ENCODE data around the gene CNNM2. TPM values are rescaled to one million over a fixed set of nuclear protein-coding genes. Genes with fewer than 3 reads are reported as not detected.

Gene CNNM2
- total RNA-seq, 1 experiment from 2014 or later, result 16.1 TPM

GRCh38 chr10:102876747-102877153 lies 41.3 kb upstream of the CNNM2 start:
- H3K4me1 Mint-ChIP-seq (ENCODE audit: low read depth, unreplicated experiment), result no peaks in the 10 kb centered on the region
- ChIA-PET POLR2A (no interaction called here), CTCF (interaction anchor here (0.6 kb wide), 1 partner anchor 33 kb away, joined by 3 read pairs; no protein-coding TSS in a partner anchor)
- H3K4me3 Mint-ChIP-seq (ENCODE audit: unreplicated experiment), result no peak overlapping the region
- Histone ChIP-seq H3K27me3 (replicated peaks; ENCODE audit: control insufficient read depth, insufficient read depth, low read length) (no peaks in the 10 kb centered on the region), H3K36me3 (ENCODE audit: control insufficient read depth, insufficient read depth, low read length) (no peaks in the 10 kb centered on the region), H3K4me3 (ENCODE audit: low read depth, low read length) (no peak overlapping the region), H3K9me3 (no peaks in the 10 kb centered on the region), H3K4me1 (no peaks in the 10 kb centered on the region)
- intact Hi-C loops (cut with micrococcal nuclease; ENCODE audit: unreplicated experiment), result no loop called here
- no peaks in the 10 kb centered on the region for H3K9me3 Mint-ChIP-seq (ENCODE audit: unreplicated experiment)
- no peak overlapping the region for H3K27ac Mint-ChIP-seq (ENCODE audit: unreplicated experiment)
- TF ChIP-seq CTCF (IDR thresholded peaks at IDR 0.05; ENCODE audit: insufficient read depth in 1 of 2, low read depth in 1 of 2, low read length in 1 of 2, severe bottlenecking in 1 of 2, unreplicated experiment in 1 of 2), result no peak
- no peaks in the 10 kb centered on the region for H3K36me3 Mint-ChIP-seq (ENCODE audit: insufficient read depth, unreplicated experiment)
- no TSS peak for BruUV-seq (replicated peaks)
- no peaks in the 10 kb centered on the region for H3K27me3 Mint-ChIP-seq (ENCODE audit: insufficient read depth, unreplicated experiment)
- DNase-seq, result no peak

- no peaks in the 10 kb centered on the region for H3K9me3 ChIP-seq
- intact Hi-C loops (cut with micrococcal nuclease; ENCODE audit: unreplicated experiment), result no loop called here
- H3K27me3 ChIP-seq (replicated peaks; ENCODE audit: control insufficient read depth, insufficient read depth, low read length), result no peaks in the 10 kb centered on the region
- ChIA-PET CTCF (no interaction called here), POLR2A (no interaction called here)
- Mint-ChIP-seq H3K9me3 (ENCODE audit: unreplicated experiment) (no peaks in the 10 kb centered on the region), H3K36me3 (ENCODE audit: insufficient read depth, unreplicated experiment) (no peaks in the 10 kb centered on the region), H3K27me3 (ENCODE audit: insufficient read depth, unreplicated experiment) (no peaks in the 10 kb centered on the region), H3K4me3 (ENCODE audit: unreplicated experiment) (no peak overlapping the region), H3K4me1 (ENCODE audit: low read depth, unreplicated experiment) (no peaks in the 10 kb centered on the region), H3K27ac (ENCODE audit: unreplicated experiment) (no peak overlapping the region)
- H3K4me3 ChIP-seq (ENCODE audit: low read depth, low read length), result no peak overlapping the region
- H3K36me3 ChIP-seq (ENCODE audit: control insufficient read depth, insufficient read depth, low read length), result no peaks in the 10 kb centered on the region
- DNase-seq, result no peak
- no peak for TF ChIP-seq CTCF (IDR thresholded peaks at IDR 0.05; ENCODE audit: insufficient read depth in 1 of 2, low read depth in 1 of 2, low read length in 1 of 2, severe bottlenecking in 1 of 2, unreplicated experiment in 1 of 2)
- no peaks in the 10 kb centered on the region for H3K4me1 ChIP-seq
- BruUV-seq (replicated peaks), result no TSS peak
These were observed 39.5 kb upstream of the CNNM2 start for GRCh38 chr10:102878629-102879028.

GRCh38 chr10:102880256-102880655 lies 37.8 kb upstream of the CNNM2 start:
- Mint-ChIP-seq H3K36me3 (ENCODE audit: insufficient read depth, unreplicated experiment) (no peaks in the 10 kb centered on the region), H3K27ac (ENCODE audit: unreplicated experiment) (no peak overlapping the region), H3K9me3 (ENCODE audit: unreplicated experiment) (no peaks in the 10 kb centered on the region), H3K4me3 (ENCODE audit: unreplicated experiment) (no peak overlapping the region), H3K4me1 (ENCODE audit: low read depth, unreplicated experiment) (no peaks in the 10 kb centered on the region), H3K27me3 (ENCODE audit: insufficient read depth, unreplicated experiment) (no peaks in the 10 kb centered on the region)
- H3K27me3 ChIP-seq (replicated peaks; ENCODE audit: control insufficient read depth, insufficient read depth, low read length), result no peaks in the 10 kb centered on the region
- H3K4me3 ChIP-seq (ENCODE audit: low read depth, low read length), result no peak overlapping the region
- H3K4me1 ChIP-seq, result no peaks in the 10 kb centered on the region
- no peaks in the 10 kb centered on the region for H3K9me3 ChIP-seq
- BruUV-seq (replicated peaks), result no TSS peak
- no peaks in the 10 kb centered on the region for H3K36me3 ChIP-seq (ENCODE audit: control insufficient read depth, insufficient read depth, low read length)
- ChIA-PET CTCF (no interaction called here), POLR2A (no interaction called here)
- intact Hi-C loops (cut with micrococcal nuclease; ENCODE audit: unreplicated experiment), result no loop called here
- no peak for TF ChIP-seq CTCF (IDR thresholded peaks at IDR 0.05; ENCODE audit: insufficient read depth in 1 of 2, low read depth in 1 of 2, low read length in 1 of 2, severe bottlenecking in 1 of 2, unreplicated experiment in 1 of 2)
- DNase-seq, result no peak
